ENCODE data around the gene DCAF4. TPM values are rescaled to one million over a fixed set of nuclear protein-coding genes. Genes with fewer than 3 reads are reported as not detected.

The DCAF4 gene
- total RNA-seq, 4 donors from 2014 or later: 11.2 to 49.5 (median 27.6) TPM

GRCh38 chr14:72909163-72909562 lies 17.1 kb upstream of the DCAF4 start:
- Histone ChIP-seq H3K27me3 (no peaks in the 10 kb centered on the region), H3K4me3 (no peak overlapping the region), H3K4me1 (peaks cover 0 to 11% (median 0%) of the 10 kb centered on the region in 4 donors), H3K9me3 (no peaks in the 10 kb centered on the region), H3K27ac (no peak overlapping the region), H3K36me3 (no peaks in the 10 kb centered on the region)
- TF ChIP-seq POLR2A (IDR thresholded peaks at IDR 0.05): no peak
- TF ChIP-seq CTCF (IDR thresholded peaks at IDR 0.05): no peak
- no peak for DNase-seq

GRCh38 chr14:72913809-72914208 lies 12.5 kb upstream of the DCAF4 start:
- TF ChIP-seq POLR2A (IDR thresholded peaks at IDR 0.05) (no peak), CTCF (IDR thresholded peaks at IDR 0.05) (no peak)
- H3K36me3 ChIP-seq: no peaks in the 10 kb centered on the region
- H3K4me1 ChIP-seq: no peaks in the 10 kb centered on the region
- no peaks in the 10 kb centered on the region for H3K9me3 ChIP-seq
- no peak for DNase-seq
- no peaks in the 10 kb centered on the region for H3K27me3 ChIP-seq
- no peak overlapping the region for H3K4me3 ChIP-seq
- no peak overlapping the region for H3K27ac ChIP-seq

GRCh38 chr14:72916174-72916573 lies 10.1 kb upstream of the DCAF4 start:
- H3K36me3 ChIP-seq: no peaks in the 10 kb centered on the region
- TF ChIP-seq POLR2A (IDR thresholded peaks at IDR 0.05): no peak
- TF ChIP-seq CTCF (IDR thresholded peaks at IDR 0.05): no peak
- no peaks in the 10 kb centered on the region for H3K4me1 ChIP-seq
- no peak for DNase-seq
- no peak overlapping the region for H3K4me3 ChIP-seq
- H3K27ac ChIP-seq: no peak overlapping the region
- H3K9me3 ChIP-seq: no peaks in the 10 kb centered on the region
- no peaks in the 10 kb centered on the region for H3K27me3 ChIP-seq

GRCh38 chr14:72917094-72917802 lies 9.0 kb upstream of the DCAF4 start:
- Histone ChIP-seq H3K36me3 (no peaks in the 10 kb centered on the region), H3K4me1 (no peaks in the 10 kb centered on the region), H3K27ac (no peak overlapping the region), H3K27me3 (no peaks in the 10 kb centered on the region), H3K4me3 (no peak overlapping the region), H3K9me3 (no peaks in the 10 kb centered on the region)
- no peak for DNase-seq
- no peak for TF ChIP-seq CTCF (IDR thresholded peaks at IDR 0.05)
- no peak for TF ChIP-seq POLR2A (IDR thresholded peaks at IDR 0.05)

GRCh38 chr14:72920008-72920407 lies 6.3 kb upstream of the DCAF4 start:
- Histone ChIP-seq H3K27ac (no peak overlapping the region), H3K4me3 (no peak overlapping the region), H3K4me1 (no peaks in the 10 kb centered on the region), H3K36me3 (no peaks in the 10 kb centered on the region), H3K27me3 (no peaks in the 10 kb centered on the region), H3K9me3 (no peaks in the 10 kb centered on the region)
- no peak for DNase-seq
- no peak for TF ChIP-seq POLR2A (IDR thresholded peaks at IDR 0.05)
- TF ChIP-seq CTCF (IDR thresholded peaks at IDR 0.05): no peak
